22Rv1 (cell line): Measurements from ENCODE around the gene GASK1A.

ENCODE experiments used
- ZFX ChIP-seq: fragments of 450-650 bp; IDR thresholded peaks from 2 replicates; pipeline ENCODE4 v1.6.1; 2017; ENCODE audit warnings: antibody characterized with exemption, borderline replicate concordance
- TF ChIP-seq, protein P1 (sequence below): fragments of 450-650 bp; IDR thresholded peaks from 2 replicates; pipeline ENCODE4 v1.5.1; 2017; ENCODE audit warnings: mild to moderate bottlenecking

DNA sequence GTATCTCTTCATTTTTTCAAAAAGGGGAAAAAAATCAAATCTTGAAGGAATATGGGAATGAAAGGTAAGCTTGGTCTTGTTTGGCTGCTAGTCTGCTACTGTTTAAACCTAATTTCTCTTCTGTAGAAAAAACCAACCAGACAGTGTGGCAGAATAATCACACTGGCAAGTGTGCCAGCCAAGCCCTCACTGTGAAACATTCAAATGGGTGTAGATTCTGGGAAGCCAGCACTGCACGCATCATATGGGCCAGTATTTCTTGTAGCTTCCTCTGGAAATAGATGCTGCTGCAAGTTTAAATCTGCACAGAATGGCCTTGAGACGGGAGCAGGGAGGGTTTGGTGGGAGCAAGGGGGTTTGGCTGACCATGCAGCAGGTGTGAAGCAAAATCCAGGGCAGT is 64.7 kb downstream of the GASK1A start:
- TF ChIP-seq, protein P1, sequence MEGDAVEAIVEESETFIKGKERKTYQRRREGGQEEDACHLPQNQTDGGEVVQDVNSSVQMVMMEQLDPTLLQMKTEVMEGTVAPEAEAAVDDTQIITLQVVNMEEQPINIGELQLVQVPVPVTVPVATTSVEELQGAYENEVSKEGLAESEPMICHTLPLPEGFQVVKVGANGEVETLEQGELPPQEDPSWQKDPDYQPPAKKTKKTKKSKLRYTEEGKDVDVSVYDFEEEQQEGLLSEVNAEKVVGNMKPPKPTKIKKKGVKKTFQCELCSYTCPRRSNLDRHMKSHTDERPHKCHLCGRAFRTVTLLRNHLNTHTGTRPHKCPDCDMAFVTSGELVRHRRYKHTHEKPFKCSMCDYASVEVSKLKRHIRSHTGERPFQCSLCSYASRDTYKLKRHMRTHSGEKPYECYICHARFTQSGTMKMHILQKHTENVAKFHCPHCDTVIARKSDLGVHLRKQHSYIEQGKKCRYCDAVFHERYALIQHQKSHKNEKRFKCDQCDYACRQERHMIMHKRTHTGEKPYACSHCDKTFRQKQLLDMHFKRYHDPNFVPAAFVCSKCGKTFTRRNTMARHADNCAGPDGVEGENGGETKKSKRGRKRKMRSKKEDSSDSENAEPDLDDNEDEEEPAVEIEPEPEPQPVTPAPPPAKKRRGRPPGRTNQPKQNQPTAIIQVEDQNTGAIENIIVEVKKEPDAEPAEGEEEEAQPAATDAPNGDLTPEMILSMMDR: no peak
- TF ChIP-seq ZFX: no peak
